ENCODE results near the gene ZFYVE28. TPM values are rescaled to one million over a fixed set of nuclear protein-coding genes. Genes with fewer than 3 reads are reported as not detected.

Gene ZFYVE28
- total RNA-seq, 6 donors from 2014 or later = 10.8 to 51.3 (median 15.2) TPM

- WGBS, 2 donors = 88 to 96% methylated on average over 2 to 13 of the region's 13 CpGs
- Histone ChIP-seq H3K4me3 (no peak overlapping the region), H3K36me3 (peaks cover 0 to 23% (median 8%) of the 10 kb centered on the region in 4 donors), H3K4me1 (peaks cover 0 to 13% (median 8%) of the 10 kb centered on the region in 4 donors), H3K27ac (no peak overlapping the region), H3K9me3 (no peaks in the 10 kb centered on the region), H3K27me3 (no peaks in the 10 kb centered on the region)
- peak in 1 of 2 donors; percentile 65 for DNase-seq
- ATAC-seq (ENCODE audit: low FRiP score in 2 of 2) = no peak
- TF ChIP-seq POLR2AphosphoS5 (IDR thresholded peaks at IDR 0.05) = no peak
- no peak for TF ChIP-seq POLR2A (IDR thresholded peaks at IDR 0.05)
- TF ChIP-seq, protein P1, sequence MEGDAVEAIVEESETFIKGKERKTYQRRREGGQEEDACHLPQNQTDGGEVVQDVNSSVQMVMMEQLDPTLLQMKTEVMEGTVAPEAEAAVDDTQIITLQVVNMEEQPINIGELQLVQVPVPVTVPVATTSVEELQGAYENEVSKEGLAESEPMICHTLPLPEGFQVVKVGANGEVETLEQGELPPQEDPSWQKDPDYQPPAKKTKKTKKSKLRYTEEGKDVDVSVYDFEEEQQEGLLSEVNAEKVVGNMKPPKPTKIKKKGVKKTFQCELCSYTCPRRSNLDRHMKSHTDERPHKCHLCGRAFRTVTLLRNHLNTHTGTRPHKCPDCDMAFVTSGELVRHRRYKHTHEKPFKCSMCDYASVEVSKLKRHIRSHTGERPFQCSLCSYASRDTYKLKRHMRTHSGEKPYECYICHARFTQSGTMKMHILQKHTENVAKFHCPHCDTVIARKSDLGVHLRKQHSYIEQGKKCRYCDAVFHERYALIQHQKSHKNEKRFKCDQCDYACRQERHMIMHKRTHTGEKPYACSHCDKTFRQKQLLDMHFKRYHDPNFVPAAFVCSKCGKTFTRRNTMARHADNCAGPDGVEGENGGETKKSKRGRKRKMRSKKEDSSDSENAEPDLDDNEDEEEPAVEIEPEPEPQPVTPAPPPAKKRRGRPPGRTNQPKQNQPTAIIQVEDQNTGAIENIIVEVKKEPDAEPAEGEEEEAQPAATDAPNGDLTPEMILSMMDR (IDR thresholded peaks at IDR 0.05) = no peak
- TF ChIP-seq EP300 (IDR thresholded peaks at IDR 0.05) = no peak
These were observed 80.5 kb downstream of the ZFYVE28 start for GRCh38 chr4:2337896-2338295.

- peaks cover 0 to 25% (median 8%) of the 10 kb centered on the region in 4 donors for H3K36me3 ChIP-seq
- 88 to 89% methylated on average over 14 to 19 of the region's 20 CpGs for WGBS, 2 donors
- H3K4me3 ChIP-seq = no peak overlapping the region
- TF ChIP-seq EP300 (IDR thresholded peaks at IDR 0.05) = no peak
- TF ChIP-seq, protein P1 (IDR thresholded peaks at IDR 0.05) = no peak
- TF ChIP-seq POLR2AphosphoS5 (IDR thresholded peaks at IDR 0.05) = no peak
- TF ChIP-seq POLR2A (IDR thresholded peaks at IDR 0.05) = no peak
- H3K4me1 ChIP-seq = peaks cover 0 to 13% (median 8%) of the 10 kb centered on the region in 4 donors
- ATAC-seq (ENCODE audit: low FRiP score in 2 of 2) (no peak), DNase-seq (peak in 1 of 2 donors; percentile 59)
- H3K9me3 ChIP-seq = no peaks in the 10 kb centered on the region
- H3K27me3 ChIP-seq = no peaks in the 10 kb centered on the region
- no peak overlapping the region for H3K27ac ChIP-seq
These were observed 81.2 kb downstream of the ZFYVE28 start for GRCh38 chr4:2337131-2337723.

GRCh38 chr4:2336659-2337058 is 81.8 kb downstream of the ZFYVE28 start:
- Histone ChIP-seq H3K27ac (no peak overlapping the region), H3K4me3 (no peak overlapping the region), H3K27me3 (no peaks in the 10 kb centered on the region), H3K4me1 (peaks cover 0 to 13% (median 8%) of the 10 kb centered on the region in 4 donors), H3K9me3 (no peaks in the 10 kb centered on the region), H3K36me3 (peaks cover 0 to 24% (median 8%) of the 10 kb centered on the region in 4 donors)
- ATAC-seq (ENCODE audit: low FRiP score in 2 of 2) (no peak), DNase-seq (no peak)
- TF ChIP-seq, protein P1 (IDR thresholded peaks at IDR 0.05) = no peak

DNA sequence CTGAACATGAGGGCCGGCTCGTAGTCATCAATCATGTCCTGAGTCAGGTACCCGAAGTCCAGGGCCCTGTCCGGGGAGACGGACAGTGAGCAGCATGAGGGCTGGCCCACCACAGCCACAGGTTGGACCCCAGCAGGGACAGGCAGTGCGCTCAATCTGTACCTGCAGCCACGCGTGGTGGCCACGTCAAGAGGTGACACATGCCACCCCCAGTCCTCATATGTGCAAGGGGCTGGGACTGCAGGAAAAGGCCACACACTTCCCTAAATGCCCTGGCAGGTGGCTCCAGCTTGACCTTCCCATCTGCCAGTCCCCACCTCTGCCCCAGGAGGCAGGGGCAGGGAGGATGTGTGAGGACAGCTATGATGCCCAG is 82.7 kb downstream of the ZFYVE28 start:
- Histone ChIP-seq H3K4me3 (no peak overlapping the region), H3K27ac (no peak overlapping the region), H3K36me3 (peaks cover 0 to 21% (median 5%) of the 10 kb centered on the region in 4 donors), H3K9me3 (no peaks in the 10 kb centered on the region), H3K27me3 (no peaks in the 10 kb centered on the region), H3K4me1 (peaks cover 0 to 13% (median 8%) of the 10 kb centered on the region in 4 donors)
- peak in 1 of 2 donors; percentile 75 for DNase-seq
- no peak for ATAC-seq (ENCODE audit: low FRiP score in 2 of 2)
- WGBS, 2 donors = 95% methylated on average over 7 of the region's 9 CpGs; no CpG with 5 or more reads in 1 of the 2 donors
- TF ChIP-seq EP300 (IDR thresholded peaks at IDR 0.05) (no peak), POLR2AphosphoS5 (IDR thresholded peaks at IDR 0.05) (no peak), POLR2A (IDR thresholded peaks at IDR 0.05) (no peak)

GRCh38 chr4:2334826-2335728 is 83.4 kb downstream of the ZFYVE28 start:
- 87% methylated on average over 3 to 16 of the region's 27 CpGs for WGBS, 2 donors
- peaks cover 0 to 21% (median 3%) of the 10 kb centered on the region in 4 donors for H3K36me3 ChIP-seq
- no peaks in the 10 kb centered on the region for H3K9me3 ChIP-seq
- ATAC-seq (ENCODE audit: low FRiP score in 2 of 2) = no peak
- H3K4me3 ChIP-seq = no peak overlapping the region
- peaks cover 0 to 13% (median 8%) of the 10 kb centered on the region in 4 donors for H3K4me1 ChIP-seq
- peak in 1 of 2 donors; percentile 41 for DNase-seq
- H3K27me3 ChIP-seq = no peaks in the 10 kb centered on the region
- TF ChIP-seq POLR2AphosphoS5 (IDR thresholded peaks at IDR 0.05) (no peak), EP300 (IDR thresholded peaks at IDR 0.05) (no peak)
- TF ChIP-seq, protein P1 (IDR thresholded peaks at IDR 0.05) = no peak
- no peak overlapping the region for H3K27ac ChIP-seq
